Small intestine (tissue), 7 donors: Measurements from ENCODE around the gene FBXL16. TPM values are rescaled to one million over a fixed set of nuclear protein-coding genes. Genes with fewer than 3 reads are reported as not detected.

Experiments
- DNase-seq, 2 donors: peaks; one replicate each; pipeline versions ENCODE4 v3.0.0 to v3.0.0-alpha.2; 2013
- FAIRE-seq: peaks from 2 replicates; lab custom pipeline; 2012; peaks lifted over from hg19 to GRCh38; lab: Jason Lieb, UNC
- H3K27ac ChIP-seq, 3 donors: one replicate each; pipeline ENCODE4 v1.5.1; 2013; ENCODE audit warnings: low read length in 2 of 3, mild to moderate bottlenecking in 2 of 3, control low read depth in 1 of 3, inconsistent platforms in 1 of 3, low read depth in 1 of 3, moderate library complexity in 1 of 3
- H3K27me3 ChIP-seq, 3 donors: one replicate each; pipeline ENCODE4 v1.6.1; 2013; ENCODE audit warnings: low read length in 3 of 3, inconsistent platforms in 1 of 3; ENCODE audit not compliant: control insufficient read depth in 3 of 3, insufficient read depth in 3 of 3
- H3K36me3 ChIP-seq, 3 donors: one replicate each; pipeline ENCODE4 v1.6.1; 2013; ENCODE audit warnings: low read length in 3 of 3, inconsistent platforms in 1 of 3, low read depth in 1 of 3, mild to moderate bottlenecking in 1 of 3, moderate library complexity in 1 of 3; ENCODE audit not compliant: control insufficient read depth in 3 of 3, insufficient read depth in 2 of 3
- H3K4me1 ChIP-seq, 3 donors: one replicate each; pipeline ENCODE4 v1.6.1; 2013; ENCODE audit warnings: low read length in 2 of 3, inconsistent platforms in 1 of 3, low read depth in 1 of 3, mild to moderate bottlenecking in 1 of 3, moderate library complexity in 1 of 3; ENCODE audit not compliant: control insufficient read depth in 3 of 3, insufficient read depth in 2 of 3
- H3K4me3 ChIP-seq, 3 donors: one replicate each; pipeline ENCODE4 v1.5.1; 2013; ENCODE audit warnings: low read length in 3 of 3, control low read depth in 1 of 3, inconsistent platforms in 1 of 3, low read depth in 1 of 3, mild to moderate bottlenecking in 1 of 3, moderate library complexity in 1 of 3
- H3K9me3 ChIP-seq, 2 donors: one replicate each; pipeline ENCODE4 v1.6.1; 2013; ENCODE audit warnings: low read depth in 1 of 2, low read length in 1 of 2; ENCODE audit not compliant: control insufficient read depth in 2 of 2, insufficient read depth in 1 of 2
- WGBS, 3 donors: extraction: QIAGEN DNeasy Blood & Tissue Kit; methylation state at CpG; one replicate each; pipeline ENCODE4 v1.1.7; 2013; 5-methylcytosine and 5-hydroxymethylcytosine counted together
- polyA plus RNA-seq, 4 donors: library from polyadenylated mRNA; stranded (reverse) in 3 of 4; unstranded in 1 of 4; fragments of 200-250 nt in 3 of 4; fragments of 120-200 nt in 1 of 4; gene quantifications; one replicate each; pipeline versions ENCODE4 v1.2.1 to v1.2.3, GENCODE V29; 2013
- donor health status: healthy with polysubstance abuse.
- donor health status: control.
- donor health status: control.
- donor health status: Bipolar disorder and iron deficiency.
- donor health status: healthy.

FBXL16 gene
- polyA plus RNA-seq, 4 donors = 0.81 to 3.4 (median 1.2) TPM

- DNase-seq (no peak), FAIRE-seq (no peak)
- Histone ChIP-seq H3K9me3 (no peaks in the 10 kb centered on the region), H3K36me3 (peaks cover 5 to 50% (median 10%) of the 10 kb centered on the region in 3 donors), H3K4me3 (peak overlapping the region in 2 of 3 donors; percentile 79 to 82), H3K4me1 (peaks cover 4 to 34% (median 5%) of the 10 kb centered on the region in 3 donors), H3K27me3 (no peaks in the 10 kb centered on the region), H3K27ac (no peak overlapping the region)
- whole genome bisulfite sequencing, 3 donors = 78 to 80% (median 80%) methylated on average over 28 of the region's 28 CpGs
Measured at GRCh38 chr16:681746-682427, 23.7 kb downstream of the FBXL16 start.

DNA sequence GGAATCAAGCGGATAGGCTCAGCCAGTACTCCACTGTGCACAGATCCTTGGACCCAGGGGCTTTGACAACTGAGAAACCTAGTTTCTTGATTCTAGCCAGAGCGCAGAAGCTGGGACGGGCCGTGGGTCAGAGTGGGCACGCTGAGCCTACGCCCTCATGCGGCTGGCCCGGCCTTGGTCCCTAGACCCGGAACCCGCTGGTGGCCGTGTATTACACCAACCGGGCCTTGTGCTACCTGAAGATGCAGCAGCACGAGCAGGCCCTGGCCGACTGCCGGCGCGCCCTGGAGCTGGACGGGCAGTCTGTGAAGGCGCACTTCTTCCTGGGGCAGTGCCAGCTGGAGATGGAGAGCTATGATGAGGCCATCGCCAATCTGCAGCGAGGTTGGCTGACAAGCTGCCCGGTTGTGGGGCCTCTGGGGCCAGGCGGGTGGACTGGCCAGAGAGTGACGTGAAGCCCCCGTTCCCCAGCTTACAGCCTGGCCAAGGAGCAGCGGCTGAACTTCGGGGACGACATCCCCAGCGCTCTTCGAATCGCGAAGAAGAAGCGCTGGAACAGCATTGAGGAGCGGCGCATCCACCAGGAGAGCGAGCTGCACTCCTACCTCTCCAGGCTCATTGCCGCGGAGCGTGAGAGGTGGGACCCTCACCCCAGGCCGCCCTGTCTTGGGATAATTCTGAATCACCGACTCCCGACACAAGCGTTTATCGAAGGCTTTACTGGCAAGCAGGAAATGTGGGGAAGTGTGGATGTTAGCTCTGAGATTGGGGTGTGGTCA lies 24.4 kb downstream of the FBXL16 start:
- FAIRE-seq = no peak
- Histone ChIP-seq H3K4me1 (peaks cover 4 to 41% (median 5%) of the 10 kb centered on the region in 3 donors), H3K27ac (peak overlapping the region; percentile 46 to 96 (median 82)), H3K36me3 (peaks cover 5 to 44% (median 9%) of the 10 kb centered on the region in 3 donors), H3K4me3 (peak overlapping the region; percentile 79 to 90 (median 82)), H3K9me3 (no peaks in the 10 kb centered on the region), H3K27me3 (peaks cover 0 to 2% (median 0%) of the 10 kb centered on the region in 3 donors)
- peak; percentile 50 to 54 for DNase-seq
- WGBS, 3 donors = 42 to 46% (median 43%) methylated on average over 44 of the region's 44 CpGs

DNA sequence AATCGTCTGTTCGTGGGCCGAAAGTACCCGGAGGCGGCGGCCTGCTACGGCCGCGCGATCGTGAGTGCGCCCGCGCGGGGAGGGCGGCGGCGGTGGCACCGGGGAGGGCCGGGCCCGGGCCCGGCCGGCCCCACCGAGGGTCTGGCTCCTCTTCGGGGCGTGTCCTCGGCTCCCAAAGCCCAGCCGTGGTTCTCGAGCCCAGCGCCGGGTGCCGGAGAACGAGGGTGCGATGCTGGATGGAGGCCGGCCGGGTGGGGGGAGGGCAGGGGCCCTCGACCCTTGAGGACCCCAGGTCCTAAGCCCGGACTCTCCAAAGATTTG lies 25.0 kb downstream of the FBXL16 start:
- peaks cover 5 to 40% (median 9%) of the 10 kb centered on the region in 3 donors for H3K36me3 ChIP-seq
- H3K9me3 ChIP-seq = no peaks in the 10 kb centered on the region
- peak overlapping the region; percentile 46 to 96 (median 82) for H3K27ac ChIP-seq
- DNase-seq (no peak), FAIRE-seq (no peak)
- H3K4me3 ChIP-seq = peak overlapping the region; percentile 79 to 90 (median 82)
- H3K27me3 ChIP-seq = peaks cover 0 to 3% (median 0%) of the 10 kb centered on the region in 3 donors
- peaks cover 5 to 44% (median 6%) of the 10 kb centered on the region in 3 donors for H3K4me1 ChIP-seq
- WGBS, 3 donors = 0 to 1% (median 0%) methylated on average over 32 to 38 of the region's 38 CpGs

DNA sequence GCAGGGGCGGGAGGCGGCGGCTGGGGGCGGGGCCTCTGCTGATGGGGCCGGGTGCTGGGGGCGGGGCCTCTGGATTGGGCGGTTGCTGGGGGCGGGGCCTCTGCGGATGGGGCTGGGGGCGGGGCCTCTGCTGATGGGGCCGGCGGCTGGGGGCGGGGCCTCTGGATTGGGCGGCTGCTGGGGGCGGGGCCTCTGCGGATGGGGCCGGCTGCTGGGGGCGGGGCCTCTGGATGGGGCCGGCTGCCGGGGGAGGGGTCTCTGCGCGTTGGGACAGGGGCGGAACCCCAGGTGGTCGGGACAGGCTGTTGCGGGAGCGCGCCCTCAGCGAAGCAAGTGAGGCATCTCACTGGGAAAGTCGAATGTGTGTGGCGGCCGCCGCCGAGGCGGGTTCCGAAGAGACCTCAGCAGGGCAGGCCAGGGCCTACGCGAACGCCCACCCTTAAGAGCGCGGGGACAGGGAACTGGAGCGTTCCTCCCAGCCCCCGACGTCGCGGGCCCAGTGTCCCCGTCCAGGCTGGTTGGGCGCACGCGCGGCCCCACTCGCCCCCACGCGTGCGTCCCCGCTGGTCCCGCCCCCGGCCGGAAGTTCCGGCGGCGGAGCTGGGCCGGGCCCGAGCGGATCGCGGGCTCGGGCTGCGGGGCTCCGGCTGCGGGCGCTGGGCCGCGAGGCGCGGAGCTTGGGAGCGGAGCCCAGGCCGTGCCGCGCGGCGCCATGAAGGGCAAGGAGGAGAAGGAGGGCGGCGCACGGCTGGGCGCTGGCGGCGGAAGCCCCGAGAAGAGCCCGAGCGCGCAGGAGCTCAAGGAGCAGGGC lies 25.6 kb downstream of the FBXL16 start, which contains the start of gene STUB1:
Gene STUB1 (plus strand): TSS at position 597 of the 811 bp plus-strand sequence. CDS start 116 bp downstream, at position 713.
- FAIRE-seq (no peak), DNase-seq (peak; percentile 76 to 90)
- peak within 1 kb of the TSS; percentile 79 to 90 (median 82) for H3K4me3 ChIP-seq
- H3K27ac ChIP-seq = peak within 1 kb of the TSS; percentile 82 to 97 (median 96)
- no peaks in the 10 kb centered on the region for H3K9me3 ChIP-seq
- peaks cover 5 to 34% (median 8%) of the 10 kb centered on the region in 3 donors for H3K36me3 ChIP-seq
- peaks cover 0 to 3% (median 0%) of the 10 kb centered on the region in 3 donors for H3K27me3 ChIP-seq
- peaks cover 8 to 47% (median 9%) of the 10 kb centered on the region in 3 donors for H3K4me1 ChIP-seq
- 0 to 1% (median 1%) methylated on average over 37 to 91 of the region's 91 CpGs for WGBS, 3 donors

DNA sequence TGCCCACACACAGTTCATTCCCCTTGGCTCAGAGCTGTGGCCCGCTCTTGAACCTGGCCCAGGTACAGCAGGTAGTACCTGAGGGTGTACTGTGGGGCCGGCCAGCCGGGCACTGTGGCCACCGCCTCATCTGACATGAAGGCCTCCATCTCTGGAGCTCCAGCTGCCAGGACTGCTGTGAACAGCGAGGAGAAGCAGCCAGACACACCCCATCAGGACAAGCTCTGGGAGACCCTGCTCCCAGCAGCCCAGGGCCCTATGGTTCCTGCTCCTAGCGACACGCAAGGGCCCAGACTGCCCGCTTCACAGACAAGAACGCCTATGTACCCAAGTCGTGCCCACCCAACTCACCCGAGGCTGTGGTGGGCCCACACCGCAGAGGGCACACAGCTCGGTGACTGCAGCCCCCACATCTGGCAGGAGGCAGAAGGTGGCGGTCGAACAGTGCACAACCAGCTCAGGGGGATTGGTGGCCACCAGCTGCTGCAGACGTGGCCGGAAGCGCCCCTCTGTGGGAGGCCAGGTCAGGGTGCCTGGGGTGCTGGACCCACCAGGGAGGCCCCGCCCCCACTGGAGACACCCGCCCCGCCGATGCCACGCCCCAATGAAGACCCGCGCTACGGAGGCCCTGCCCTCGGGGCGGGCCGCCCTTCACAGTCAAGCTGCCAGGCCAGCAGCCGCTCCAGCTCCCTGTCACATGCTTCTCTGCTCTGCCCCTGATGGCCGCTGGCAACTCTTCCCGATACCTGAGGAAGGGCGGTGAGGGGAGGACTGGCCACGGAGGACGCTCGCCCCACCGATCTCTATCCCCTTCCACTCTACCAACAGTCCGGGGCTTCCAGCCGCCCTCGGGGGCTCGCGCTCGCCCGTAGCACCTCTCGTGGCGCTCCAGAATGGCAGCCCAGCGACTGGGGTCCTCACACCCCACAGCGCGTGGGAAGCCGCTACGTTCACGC lies 26.5 kb downstream of the FBXL16 start:
- Histone ChIP-seq H3K4me3 (peak overlapping the region in 2 of 3 donors; percentile 43 to 82), H3K4me1 (peaks cover 8 to 54% (median 10%) of the 10 kb centered on the region in 3 donors), H3K9me3 (no peaks in the 10 kb centered on the region), H3K36me3 (peaks cover 5 to 37% (median 8%) of the 10 kb centered on the region in 3 donors), H3K27me3 (peaks cover 0 to 3% (median 0%) of the 10 kb centered on the region in 3 donors), H3K27ac (peak overlapping the region; percentile 69 to 89 (median 70))
- DNase-seq = peak; percentile 51 to 85
- FAIRE-seq = no peak
- WGBS, 3 donors = 24 to 29% (median 24%) methylated on average over 41 to 52 of the region's 52 CpGs

DNA sequence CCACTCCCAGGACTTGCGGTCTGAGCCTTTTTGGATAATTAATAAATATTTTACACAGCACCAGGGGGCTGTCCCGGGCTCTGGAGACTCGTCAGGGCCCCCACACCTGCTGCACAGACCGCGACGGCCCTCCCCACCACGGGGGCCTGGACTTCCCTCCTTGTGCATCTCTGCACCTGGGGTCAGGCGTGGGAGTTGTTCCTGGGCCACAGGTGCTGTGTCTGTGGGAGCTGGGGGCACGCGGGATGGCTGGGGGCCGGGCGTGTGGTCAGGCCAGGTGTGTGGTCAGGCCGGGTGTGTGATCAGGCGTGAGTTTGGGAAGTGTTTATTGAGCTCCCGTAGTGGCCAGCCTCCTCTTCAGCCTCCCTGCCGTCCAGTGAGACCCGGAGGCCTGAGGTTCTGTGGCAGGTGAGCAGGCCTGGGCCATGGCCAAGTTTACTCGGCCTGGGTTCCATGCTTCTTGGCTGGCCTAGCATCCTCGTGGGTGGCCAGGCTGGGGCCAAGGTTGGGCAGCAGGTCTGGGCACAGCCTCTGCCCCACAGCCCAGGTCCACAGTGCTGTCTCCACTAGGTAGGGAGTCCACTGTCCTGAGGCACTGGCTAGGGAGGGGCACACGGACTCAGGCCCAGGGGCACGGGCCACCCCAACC lies 27.3 kb downstream of the FBXL16 start:
- WGBS, 3 donors = 70 to 77% (median 76%) methylated on average over 19 to 21 of the region's 21 CpGs
- Histone ChIP-seq H3K9me3 (no peaks in the 10 kb centered on the region), H3K4me1 (peaks cover 8 to 51% (median 10%) of the 10 kb centered on the region in 3 donors), H3K36me3 (peaks cover 5 to 42% (median 8%) of the 10 kb centered on the region in 3 donors), H3K27me3 (peaks cover 0 to 3% (median 0%) of the 10 kb centered on the region in 3 donors), H3K27ac (peak overlapping the region in 1 of 3 donors; percentile 5), H3K4me3 (no peak overlapping the region)
- no peak for DNase-seq
- FAIRE-seq = no peak
